GM19463 (cell line): ENCODE measurements around the gene KRT74.

ENCODE experiments used
- ATAC-seq: cut with Tn5 transposase; IDR thresholded peaks from one replicate; pipeline ENCODE4 v1.9.1; 2021; ENCODE audit warnings: mild to moderate bottlenecking, moderate library complexity; ENCODE audit not compliant: unreplicated experiment

Gene KRT74

GRCh38 chr12:52522346-52523011, 51.2 kb downstream of the KRT74 start:
- ATAC-seq = no peak

- no peak for ATAC-seq
These were observed 51.9 kb downstream of the KRT74 start for GRCh38 chr12:52521568-52522266.

- ATAC-seq = no peak
These were observed 52.5 kb downstream of the KRT74 start for GRCh38 chr12:52521175-52521567.

DNA sequence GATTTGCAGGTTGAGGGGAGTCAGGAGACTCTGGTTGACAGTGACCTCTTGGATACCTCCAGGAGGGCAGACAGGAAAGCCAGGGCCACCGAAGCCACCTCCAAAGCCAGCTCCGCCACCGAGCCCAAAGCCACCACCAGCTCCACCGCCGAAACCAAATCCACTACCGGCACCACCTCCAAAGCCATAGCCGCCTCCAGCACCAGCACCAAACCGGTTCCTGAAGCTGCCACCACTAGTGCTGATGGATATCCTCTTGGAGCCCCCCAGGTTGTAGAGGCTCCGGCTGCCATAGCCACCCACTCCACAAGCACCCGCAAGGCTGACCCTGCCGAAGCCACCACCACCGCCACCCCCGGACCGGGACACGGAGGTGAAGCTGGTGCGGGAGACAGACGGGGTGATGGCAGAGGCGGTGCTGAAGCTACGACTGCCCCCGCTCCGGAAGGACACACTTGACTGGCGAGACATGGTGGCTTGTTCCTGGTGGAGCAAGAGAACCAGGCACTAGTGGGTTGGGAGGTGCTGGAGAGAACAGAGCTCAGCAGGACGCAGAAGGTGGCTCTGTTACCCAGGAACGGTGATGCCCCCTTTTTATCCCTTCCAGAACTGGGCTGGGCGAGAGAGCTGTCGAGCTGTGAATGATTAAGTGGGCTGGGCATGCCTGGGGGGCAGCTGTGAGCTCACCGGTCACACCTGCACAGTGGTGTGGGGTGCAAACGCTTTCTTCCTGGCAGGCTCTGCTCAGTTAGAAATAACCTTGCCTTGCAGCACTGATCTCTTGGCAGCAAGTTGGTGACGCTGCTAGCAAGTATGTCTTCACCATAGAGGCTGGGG, 53.6 kb downstream of the KRT74 start, which contains the start of gene KRT5:
Gene KRT5, minus strand, starts transcription at position 569 of the 837 bp plus-strand sequence. Its CDS starts 98 bp downstream, at position 471.
- ATAC-seq = no peak

DNA sequence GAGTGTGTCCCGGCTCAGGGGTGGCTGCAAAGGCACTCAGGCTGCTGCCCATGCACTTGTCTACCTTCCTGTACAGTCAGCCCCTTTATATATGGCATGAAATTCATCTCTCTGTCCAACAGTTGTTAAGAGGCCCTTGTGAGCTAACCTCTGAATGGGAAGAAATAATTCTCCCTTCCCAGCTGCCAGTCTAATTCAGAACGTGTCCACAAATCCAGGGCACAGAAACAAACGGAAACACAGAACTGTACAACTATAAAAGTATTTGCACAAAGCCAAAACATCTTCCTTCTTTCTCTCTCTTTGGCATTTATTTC, 54.3 kb downstream of the KRT74 start:
- ATAC-seq = no peak

- ATAC-seq = no peak
These were observed 54.9 kb downstream of the KRT74 start for GRCh38 chr12:52518574-52519386.

- ATAC-seq = no peak
These were observed 55.8 kb downstream of the KRT74 start for GRCh38 chr12:52517888-52518287.

GRCh38 chr12:52517005-52517835, 56.4 kb downstream of the KRT74 start:
- no peak for ATAC-seq

DNA sequence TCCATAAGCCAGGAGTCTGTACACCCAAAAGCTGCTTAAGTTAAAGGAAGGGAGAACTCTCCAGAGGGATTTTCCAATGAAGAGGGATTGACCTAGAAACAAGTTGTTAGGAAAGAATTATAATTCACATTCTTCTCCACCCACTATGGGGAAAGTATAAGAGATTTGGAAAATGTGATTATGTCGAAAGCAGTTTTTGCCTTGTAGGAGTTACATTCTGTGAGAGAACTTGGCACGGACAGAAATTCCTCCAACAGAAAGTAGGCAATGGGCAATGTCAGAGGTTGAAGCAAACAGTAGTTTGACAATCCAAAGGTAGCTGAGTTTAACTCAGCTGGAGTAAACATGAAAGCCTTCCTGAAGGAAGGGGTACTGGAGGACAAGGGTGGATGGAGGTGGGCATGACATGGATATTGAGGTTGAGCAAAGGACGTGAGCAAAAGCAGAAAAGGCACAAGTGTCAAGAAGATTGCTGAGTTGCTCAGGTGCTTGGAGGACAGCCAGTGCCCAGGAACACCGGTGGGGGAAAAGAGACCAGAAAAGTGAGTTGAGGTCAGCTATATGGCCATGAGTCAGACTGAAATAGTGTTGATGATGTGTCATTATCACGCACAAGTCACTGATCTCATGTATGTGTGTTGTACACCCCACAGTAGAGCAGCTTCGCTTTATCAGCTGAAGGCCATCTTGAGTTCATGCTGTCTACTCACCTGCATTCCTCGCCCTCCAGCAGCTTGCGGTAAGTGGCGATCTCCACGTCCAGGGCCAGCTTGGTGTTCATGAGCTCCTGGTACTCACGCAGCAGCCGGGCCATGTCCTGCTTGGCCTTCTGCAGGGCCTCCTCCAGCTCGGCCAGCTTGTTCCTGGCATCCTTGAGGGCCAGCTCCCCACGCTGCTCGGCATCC, 57.5 kb downstream of the KRT74 start:
- ATAC-seq = no peak
